ENCODE data around the gene ECI2. TPM values are rescaled to one million over a fixed set of nuclear protein-coding genes. Genes with fewer than 3 reads are reported as not detected.

ECI2 gene
- total RNA-seq, 4 donors from 2014 or later = 46.9 to 64.4 (median 56.0) TPM

DNA sequence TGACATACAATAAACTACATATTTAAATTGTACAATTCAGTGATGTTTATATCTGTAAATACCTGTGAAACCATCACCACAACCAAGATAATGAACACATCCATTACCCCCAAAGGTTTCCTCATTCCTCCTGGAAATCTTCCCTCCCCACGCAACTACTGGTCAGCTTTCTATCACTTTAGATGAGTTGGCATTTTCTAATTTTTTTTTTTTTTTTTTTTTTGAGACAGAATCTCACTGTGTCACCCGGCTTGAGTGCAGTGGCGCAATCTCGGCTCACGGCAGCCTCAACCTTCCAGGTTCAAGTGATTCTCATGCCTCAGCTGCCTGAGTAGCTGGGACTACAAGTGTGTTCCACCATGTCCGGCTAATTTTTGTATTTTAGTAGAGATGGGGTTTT lies 31.7 kb upstream of the ECI2 start:
- intact Hi-C loops (cut with DNase I; ENCODE audit: low total_unique reads) = no loop called here
- no peaks in the 10 kb centered on the region for H3K27me3 ChIP-seq
- H3K4me3 ChIP-seq = no peak overlapping the region
- no peak for DNase-seq
- H3K27ac ChIP-seq = no peak overlapping the region
- TF ChIP-seq POLR2A (IDR thresholded peaks at IDR 0.05) = no peak
- TF ChIP-seq, protein P1, sequence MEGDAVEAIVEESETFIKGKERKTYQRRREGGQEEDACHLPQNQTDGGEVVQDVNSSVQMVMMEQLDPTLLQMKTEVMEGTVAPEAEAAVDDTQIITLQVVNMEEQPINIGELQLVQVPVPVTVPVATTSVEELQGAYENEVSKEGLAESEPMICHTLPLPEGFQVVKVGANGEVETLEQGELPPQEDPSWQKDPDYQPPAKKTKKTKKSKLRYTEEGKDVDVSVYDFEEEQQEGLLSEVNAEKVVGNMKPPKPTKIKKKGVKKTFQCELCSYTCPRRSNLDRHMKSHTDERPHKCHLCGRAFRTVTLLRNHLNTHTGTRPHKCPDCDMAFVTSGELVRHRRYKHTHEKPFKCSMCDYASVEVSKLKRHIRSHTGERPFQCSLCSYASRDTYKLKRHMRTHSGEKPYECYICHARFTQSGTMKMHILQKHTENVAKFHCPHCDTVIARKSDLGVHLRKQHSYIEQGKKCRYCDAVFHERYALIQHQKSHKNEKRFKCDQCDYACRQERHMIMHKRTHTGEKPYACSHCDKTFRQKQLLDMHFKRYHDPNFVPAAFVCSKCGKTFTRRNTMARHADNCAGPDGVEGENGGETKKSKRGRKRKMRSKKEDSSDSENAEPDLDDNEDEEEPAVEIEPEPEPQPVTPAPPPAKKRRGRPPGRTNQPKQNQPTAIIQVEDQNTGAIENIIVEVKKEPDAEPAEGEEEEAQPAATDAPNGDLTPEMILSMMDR (IDR thresholded peaks at IDR 0.05) = no peak
- no peaks in the 10 kb centered on the region for H3K9me3 ChIP-seq
- H3K36me3 ChIP-seq = no peaks in the 10 kb centered on the region
- no peaks in the 10 kb centered on the region for H3K4me1 ChIP-seq

DNA sequence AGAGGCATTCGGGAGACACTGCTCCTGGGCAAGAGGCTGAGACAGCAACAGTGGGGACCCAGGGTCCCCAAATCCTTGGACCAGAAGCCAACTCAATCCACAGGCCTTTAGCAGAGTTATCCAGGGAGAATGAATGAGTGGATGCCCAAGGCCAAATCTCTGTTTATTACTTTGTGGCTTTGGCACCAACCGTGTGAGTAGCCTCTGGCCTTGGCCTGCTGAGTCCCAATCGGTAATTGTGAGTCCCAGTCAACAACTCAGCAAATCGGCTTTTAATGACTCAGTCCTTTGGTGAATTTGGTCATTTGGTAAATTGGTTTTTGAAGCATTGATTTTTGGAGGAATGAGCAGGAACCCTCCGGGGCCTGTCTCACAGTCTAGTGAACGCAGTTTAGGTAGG lies 29.1 kb upstream of the ECI2 start:
- no peaks in the 10 kb centered on the region for H3K4me1 ChIP-seq
- no peak overlapping the region for H3K27ac ChIP-seq
- no peak for DNase-seq
- no peak overlapping the region for H3K4me3 ChIP-seq
- H3K27me3 ChIP-seq = no peaks in the 10 kb centered on the region
- TF ChIP-seq, protein P1 (IDR thresholded peaks at IDR 0.05) = no peak
- no peaks in the 10 kb centered on the region for H3K36me3 ChIP-seq
- intact Hi-C loops (cut with DNase I; ENCODE audit: low total_unique reads) = no loop called here
- H3K9me3 ChIP-seq = no peaks in the 10 kb centered on the region

GRCh38 chr6:4164117-4164442 lies 28.7 kb upstream of the ECI2 start:
- Histone ChIP-seq H3K9me3 (no peaks in the 10 kb centered on the region), H3K36me3 (no peaks in the 10 kb centered on the region), H3K27ac (no peak overlapping the region), H3K27me3 (no peaks in the 10 kb centered on the region), H3K4me3 (no peak overlapping the region), H3K4me1 (no peaks in the 10 kb centered on the region)
- intact Hi-C loops (cut with DNase I; ENCODE audit: low total_unique reads) = no loop called here
- TF ChIP-seq POLR2A (IDR thresholded peaks at IDR 0.05) = no peak
- TF ChIP-seq, protein P1 (IDR thresholded peaks at IDR 0.05) = no peak
- DNase-seq = no peak

- no peak for DNase-seq
- H3K9me3 ChIP-seq = no peaks in the 10 kb centered on the region
- H3K4me3 ChIP-seq = no peak overlapping the region
- no peak for TF ChIP-seq POLR2A (IDR thresholded peaks at IDR 0.05)
- TF ChIP-seq, protein P1 (IDR thresholded peaks at IDR 0.05) = no peak
- no peaks in the 10 kb centered on the region for H3K27me3 ChIP-seq
- H3K27ac ChIP-seq = no peak overlapping the region
- intact Hi-C loops (cut with DNase I; ENCODE audit: low total_unique reads) = no loop called here
- H3K36me3 ChIP-seq = no peaks in the 10 kb centered on the region
- no peaks in the 10 kb centered on the region for H3K4me1 ChIP-seq
Observed at GRCh38 chr6:4163408-4164116, 28.2 kb upstream of the ECI2 start.

- no peak for DNase-seq
- Histone ChIP-seq H3K27ac (no peak overlapping the region), H3K4me1 (no peaks in the 10 kb centered on the region), H3K27me3 (no peaks in the 10 kb centered on the region), H3K36me3 (no peaks in the 10 kb centered on the region), H3K9me3 (no peaks in the 10 kb centered on the region), H3K4me3 (no peak overlapping the region)
- no peak for TF ChIP-seq POLR2A (IDR thresholded peaks at IDR 0.05)
- TF ChIP-seq, protein P1 (IDR thresholded peaks at IDR 0.05) = no peak
- intact Hi-C loops (cut with DNase I; ENCODE audit: low total_unique reads) = no loop called here
Observed at GRCh38 chr6:4162370-4162769, 27.0 kb upstream of the ECI2 start.
